HepG2 (cell line): ENCODE data around the gene LDHAL6B.

Experiments used
- DNMT1 ChIP-seq: sonication (generic); formaldehyde crosslinking; IDR thresholded peaks from 2 replicates; pipeline ENCODE4 v1.5.1; 2020; ENCODE audit warnings: mild to moderate bottlenecking, missing genetic modification reagents
- POLR2AphosphoS5 ChIP-seq: IDR thresholded peaks from 2 replicates; pipeline ENCODE4 v1.6.1; 2012; ENCODE audit warnings: low read depth, low read length
- TF ChIP-seq, protein P1 (sequence below): sonication (generic); formaldehyde crosslinking; IDR thresholded peaks from 2 replicates; pipeline ENCODE4 v1.5.0; 2020; ENCODE audit warnings: mild to moderate bottlenecking, missing genetic modification reagents, moderate library complexity

DNA sequence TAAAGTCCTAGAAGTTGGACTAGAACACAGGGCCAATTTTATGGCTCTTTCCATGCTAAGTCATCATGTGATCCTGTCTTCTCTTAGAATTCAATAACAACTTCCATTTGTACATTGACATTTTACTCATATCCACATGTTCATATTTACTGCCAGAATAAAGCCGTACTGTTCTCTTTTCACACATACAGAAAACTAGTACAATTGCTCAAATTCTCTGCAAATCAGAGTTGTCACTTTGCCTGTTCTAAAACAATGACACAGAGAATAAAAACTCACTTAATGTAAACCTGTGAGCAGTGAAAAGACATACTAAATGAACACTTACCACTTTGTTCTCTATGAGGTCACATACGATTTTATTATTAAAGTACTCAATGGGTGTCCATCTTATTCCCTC is 3.5 kb downstream of the LDHAL6B start:
- TF ChIP-seq DNMT1 (no peak), POLR2AphosphoS5 (no peak)
- TF ChIP-seq, protein P1, sequence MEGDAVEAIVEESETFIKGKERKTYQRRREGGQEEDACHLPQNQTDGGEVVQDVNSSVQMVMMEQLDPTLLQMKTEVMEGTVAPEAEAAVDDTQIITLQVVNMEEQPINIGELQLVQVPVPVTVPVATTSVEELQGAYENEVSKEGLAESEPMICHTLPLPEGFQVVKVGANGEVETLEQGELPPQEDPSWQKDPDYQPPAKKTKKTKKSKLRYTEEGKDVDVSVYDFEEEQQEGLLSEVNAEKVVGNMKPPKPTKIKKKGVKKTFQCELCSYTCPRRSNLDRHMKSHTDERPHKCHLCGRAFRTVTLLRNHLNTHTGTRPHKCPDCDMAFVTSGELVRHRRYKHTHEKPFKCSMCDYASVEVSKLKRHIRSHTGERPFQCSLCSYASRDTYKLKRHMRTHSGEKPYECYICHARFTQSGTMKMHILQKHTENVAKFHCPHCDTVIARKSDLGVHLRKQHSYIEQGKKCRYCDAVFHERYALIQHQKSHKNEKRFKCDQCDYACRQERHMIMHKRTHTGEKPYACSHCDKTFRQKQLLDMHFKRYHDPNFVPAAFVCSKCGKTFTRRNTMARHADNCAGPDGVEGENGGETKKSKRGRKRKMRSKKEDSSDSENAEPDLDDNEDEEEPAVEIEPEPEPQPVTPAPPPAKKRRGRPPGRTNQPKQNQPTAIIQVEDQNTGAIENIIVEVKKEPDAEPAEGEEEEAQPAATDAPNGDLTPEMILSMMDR (CRISPR knock-in tag): no peak
